Gastrocnemius medialis (tissue), 4 donors: ENCODE measurements around the gene REXO1. TPM values are rescaled to one million over a fixed set of nuclear protein-coding genes. Genes with fewer than 3 reads are reported as not detected.

Source experiments
- ATAC-seq, 2 donors: fragments of 150-250 bp; one replicate each; pipeline ENCODE4 v1.9.1; 2016
- DNase-seq, 2 donors: peaks; one replicate each; pipeline ENCODE4 v3.0.0-alpha.2; 2019
- H3K27ac ChIP-seq, 4 donors: fragments of 200-600 bp; sonication (generic); 1 replicate in 1 of 4; 2 replicates in 3 of 4; pipeline ENCODE4 v1.5.1; 2016 to 2018; ENCODE audit warnings: mild to moderate bottlenecking in 2 of 4, moderate library complexity in 1 of 4
- H3K27me3 ChIP-seq, 3 donors: fragments of 200-600 bp; sonication (generic) in 2 of 3; 1 replicate in 1 of 3; 2 replicates in 2 of 3; pipeline versions ENCODE4 v1.5.1 to v1.6.0; 2016 to 2019; ENCODE audit warnings: mild to moderate bottlenecking in 1 of 3, moderate library complexity in 1 of 3
- H3K36me3 ChIP-seq, 2 donors: fragments of 200-600 bp; sonication (generic) in 1 of 2; one replicate each; pipeline ENCODE4 v1.5.1; 2017 to 2018
- H3K4me1 ChIP-seq, 2 donors: fragments of 200-600 bp; sonication (generic) in 1 of 2; one replicate each; pipeline ENCODE4 v1.5.1; 2016 to 2017; ENCODE audit warnings: mild to moderate bottlenecking in 2 of 2
- H3K4me3 ChIP-seq, 4 donors: fragments of 200-600 bp; sonication (generic) in 3 of 4; 1 replicate in 1 of 4; 2 replicates in 3 of 4; pipeline ENCODE4 v1.5.1; 2016 to 2019; ENCODE audit warnings: mild to moderate bottlenecking in 2 of 4
- H3K9me3 ChIP-seq, 3 donors: fragments of 200-600 bp; sonication (generic) in 2 of 3; 1 replicate in 1 of 3; 2 replicates in 2 of 3; pipeline ENCODE4 v1.5.1; 2016 to 2019
- CTCF ChIP-seq, 5 experiments: fragments of 450-650 bp in 3 of 5; fragments of 200-600 bp in 2 of 5; sonication (generic) in 2 of 5; IDR thresholded peaks in 4 of 5; conservative IDR thresholded peaks in 1 of 5; 1 replicate in 4 of 5; 2 replicates in 1 of 5; pipeline ENCODE4 v1.5.1; 2016 to 2019; ENCODE audit warnings: antibody characterized with exemption in 5 of 5, mild to moderate bottlenecking in 3 of 5, moderate library complexity in 3 of 5
- POLR2A ChIP-seq, 2 donors: fragments of 450-650 bp; IDR thresholded peaks; one replicate each; pipeline ENCODE4 v1.6.1; 2017; ENCODE audit warnings: antibody characterized with exemption in 2 of 2, mild to moderate bottlenecking in 2 of 2, moderate library complexity in 2 of 2
- in situ Hi-C, 4 donors: fragments of 200-750 bp; cut with MboI; loops; one replicate each; pipeline versions ENCODE4 v1.15.0 to v1.8.0; 2017; ENCODE audit warnings: low sequenced_read_pairs in 4 of 4
- intact Hi-C: fragments of 100-400 bp; cut with DNase I; formaldehyde crosslinking; loops from one replicate; pipeline ENCODE4 v1.15.1; 2023; ENCODE audit warnings: low total_unique reads
- total RNA-seq, 4 donors: library from RNA; depleted of rRNA; stranded (reverse); fragments of >200 nt; gene quantifications; one replicate each; pipeline versions ENCODE4 v1.1.0 to v1.2.3, GENCODE V29; 2016

Gene REXO1
- total RNA-seq, 4 donors from 2014 or later, result 10.8 to 28.5 (median 20.5) TPM

- no peak for TF ChIP-seq CTCF (IDR thresholded peaks at IDR 0.05 in 4 of 5, conservative IDR thresholded peaks at IDR 0.05 in 1 of 5)
- no peak for TF ChIP-seq POLR2A (IDR thresholded peaks at IDR 0.05)
- intact Hi-C loops (no loop called here), in situ Hi-C loops (no loop called here)
- Histone ChIP-seq H3K27ac (no peak overlapping the region), H3K9me3 (peaks cover 0 to 2% (median 0%) of the 10 kb centered on the region in 3 donors), H3K4me3 (no peak overlapping the region), H3K27me3 (peaks cover 25 to 47% (median 30%) of the 10 kb centered on the region in 3 donors), H3K36me3 (no peaks in the 10 kb centered on the region), H3K4me1 (no peaks in the 10 kb centered on the region)
- no peak for DNase-seq
- no peak for ATAC-seq
Observed at GRCh38 chr19:1787116-1787515, 61.2 kb downstream of the REXO1 start.

GRCh38 chr19:1786668-1787067 lies 61.6 kb downstream of the REXO1 start:
- H3K4me3 ChIP-seq, result no peak overlapping the region
- TF ChIP-seq CTCF (IDR thresholded peaks at IDR 0.05 in 4 of 5, conservative IDR thresholded peaks at IDR 0.05 in 1 of 5) (no peak), POLR2A (IDR thresholded peaks at IDR 0.05) (no peak)
- no peak for DNase-seq
- H3K27me3 ChIP-seq, result peaks cover 21 to 52% (median 32%) of the 10 kb centered on the region in 3 donors
- no peaks in the 10 kb centered on the region for H3K4me1 ChIP-seq
- no peak for ATAC-seq
- in situ Hi-C loops, result no loop called here
- H3K36me3 ChIP-seq, result no peaks in the 10 kb centered on the region
- intact Hi-C loops, result no loop called here
- H3K9me3 ChIP-seq, result peaks cover 0 to 6% (median 0%) of the 10 kb centered on the region in 3 donors
- H3K27ac ChIP-seq, result no peak overlapping the region

GRCh38 chr19:1785310-1785709 lies 63.0 kb downstream of the REXO1 start:
- peaks cover 23 to 57% (median 34%) of the 10 kb centered on the region in 3 donors for H3K27me3 ChIP-seq
- in situ Hi-C loops, result no loop called here

GRCh38 chr19:1783874-1784273 lies 64.4 kb downstream of the REXO1 start:
- in situ Hi-C loops, result no loop called here
- peaks cover 22 to 63% (median 48%) of the 10 kb centered on the region in 3 donors for H3K27me3 ChIP-seq

More at GRCh38 chr19:1785310-1785709, 63.0 kb downstream of the REXO1 start:
- Histone ChIP-seq H3K36me3 (no peaks in the 10 kb centered on the region), H3K9me3 (peaks cover 0 to 8% (median 0%) of the 10 kb centered on the region in 3 donors), H3K4me3 (no peak overlapping the region), H3K4me1 (no peaks in the 10 kb centered on the region), H3K27ac (no peak overlapping the region)
- intact Hi-C loops, result no loop called here
- ATAC-seq (no peak), DNase-seq (no peak)
- no peak for TF ChIP-seq CTCF (IDR thresholded peaks at IDR 0.05 in 4 of 5, conservative IDR thresholded peaks at IDR 0.05 in 1 of 5)
- no peak for TF ChIP-seq POLR2A (IDR thresholded peaks at IDR 0.05)

More at GRCh38 chr19:1783874-1784273, 64.4 kb downstream of the REXO1 start:
- Histone ChIP-seq H3K36me3 (no peaks in the 10 kb centered on the region), H3K4me3 (no peak overlapping the region), H3K4me1 (no peaks in the 10 kb centered on the region), H3K9me3 (peaks cover 0 to 8% (median 0%) of the 10 kb centered on the region in 3 donors), H3K27ac (no peak overlapping the region)
- TF ChIP-seq POLR2A (IDR thresholded peaks at IDR 0.05) (no peak), CTCF (IDR thresholded peaks at IDR 0.05 in 4 of 5, conservative IDR thresholded peaks at IDR 0.05 in 1 of 5) (no peak)
- no peak for ATAC-seq
- no peak for DNase-seq
- intact Hi-C loops, result no loop called here
